ENCODE data around the gene TMEM266.

Gene TMEM266

GRCh38 chr15:76239786-76240185, 180.0 kb downstream of the TMEM266 start:
- Mint-ChIP-seq H3K4me1 (peaks cover 10% of the 10 kb centered on the region), H3K9me3 (peaks cover 2% of the 10 kb centered on the region), H3K36me3 (ENCODE audit: low read depth) (peaks cover 11% of the 10 kb centered on the region), H3K27me3 (ENCODE audit: low read depth) (no peaks in the 10 kb centered on the region), H3K4me3 (no peak overlapping the region), H3K27ac (no peak overlapping the region)
- no peak for TF ChIP-seq CTCF (IDR thresholded peaks at IDR 0.05; ENCODE audit: unreplicated experiment in 3 of 3)

GRCh38 chr15:76245072-76245610, 185.4 kb downstream of the TMEM266 start:
- no peak overlapping the region for H3K27ac Mint-ChIP-seq
- H3K4me1 Mint-ChIP-seq: peaks cover 1% of the 10 kb centered on the region
- no peak overlapping the region for H3K4me3 Mint-ChIP-seq
- peaks cover 24% of the 10 kb centered on the region for H3K36me3 Mint-ChIP-seq (ENCODE audit: low read depth)
- H3K27me3 Mint-ChIP-seq (ENCODE audit: low read depth): no peaks in the 10 kb centered on the region
- peaks cover 2% of the 10 kb centered on the region for H3K9me3 Mint-ChIP-seq
- no peak for TF ChIP-seq CTCF (IDR thresholded peaks at IDR 0.05; ENCODE audit: unreplicated experiment in 3 of 3)

- H3K4me1 Mint-ChIP-seq: no peaks in the 10 kb centered on the region
- peaks cover 8% of the 10 kb centered on the region for H3K9me3 Mint-ChIP-seq
- no peak for TF ChIP-seq CTCF (IDR thresholded peaks at IDR 0.05; ENCODE audit: unreplicated experiment in 3 of 3)
- no peaks in the 10 kb centered on the region for H3K27me3 Mint-ChIP-seq (ENCODE audit: low read depth)
- H3K4me3 Mint-ChIP-seq: no peak overlapping the region
- H3K27ac Mint-ChIP-seq: no peak overlapping the region
- peaks cover 66% of the 10 kb centered on the region for H3K36me3 Mint-ChIP-seq (ENCODE audit: low read depth)
Measured at GRCh38 chr15:76251717-76252116, 191.9 kb downstream of the TMEM266 start.

GRCh38 chr15:76252249-76252648, 192.5 kb downstream of the TMEM266 start:
- H3K27ac Mint-ChIP-seq: no peak overlapping the region
- no peak overlapping the region for H3K4me3 Mint-ChIP-seq
- H3K36me3 Mint-ChIP-seq (ENCODE audit: low read depth): peaks cover 68% of the 10 kb centered on the region
- no peaks in the 10 kb centered on the region for H3K27me3 Mint-ChIP-seq (ENCODE audit: low read depth)
- TF ChIP-seq CTCF (IDR thresholded peaks at IDR 0.05; ENCODE audit: unreplicated experiment in 3 of 3): no peak
- peaks cover 11% of the 10 kb centered on the region for H3K9me3 Mint-ChIP-seq
- no peaks in the 10 kb centered on the region for H3K4me1 Mint-ChIP-seq

- Mint-ChIP-seq H3K9me3 (peaks cover 11% of the 10 kb centered on the region), H3K36me3 (ENCODE audit: low read depth) (peaks cover 70% of the 10 kb centered on the region), H3K4me3 (no peak overlapping the region), H3K4me1 (no peaks in the 10 kb centered on the region), H3K27me3 (ENCODE audit: low read depth) (no peaks in the 10 kb centered on the region), H3K27ac (no peak overlapping the region)
- TF ChIP-seq CTCF (IDR thresholded peaks at IDR 0.05; ENCODE audit: unreplicated experiment in 3 of 3): no peak
Measured at GRCh38 chr15:76253691-76254473, 194.1 kb downstream of the TMEM266 start.

All from nephron (organoid).